ENCODE measurements around the gene GRIP2. TPM values are rescaled to one million over a fixed set of nuclear protein-coding genes. Genes with fewer than 3 reads are reported as not detected.

GRIP2 gene
- total and polyA plus RNA-seq, 9 of the 15 experiments (the other 6 are each of a cell fraction or from before 2014, with no cell fraction given): 0.01 TPM; not detected in 7

- TF ChIP-seq RAD51 (IDR thresholded peaks at IDR 0.05; ENCODE audit: borderline replicate concordance, low read depth): peak; percentile 71
- peak; percentile 9 for TF ChIP-seq FOS (IDR thresholded peaks at IDR 0.05; ENCODE audit: extremely low read depth, insufficient read length)
- no peak for TF ChIP-seq PHTF2 (CRISPR knock-in tag; IDR thresholded peaks at IDR 0.05)
- no peak for TF ChIP-seq ZNF175 (CRISPR knock-in tag; IDR thresholded peaks at IDR 0.05; ENCODE audit: low read depth)
- peak; percentile 74 for TF ChIP-seq USF1 (CRISPR knock-in tag; IDR thresholded peaks at IDR 0.05)
- no peak for TF ChIP-seq NCOA2 (IDR thresholded peaks at IDR 0.05; ENCODE audit: partially characterized antibody in 2 of 2)
- no peak for TF ChIP-seq DNMT1 (IDR thresholded peaks at IDR 0.05)
- TF ChIP-seq RBM14 (IDR thresholded peaks at IDR 0.05; ENCODE audit: borderline replicate concordance, insufficient read depth, low read depth, low read length): no peak
- no peak for TF ChIP-seq PTBP1 (IDR thresholded peaks at IDR 0.05; ENCODE audit: low read depth, low read length)
- no peak for TF ChIP-seq ZBTB40 (IDR thresholded peaks at IDR 0.05)
- TF ChIP-seq ZBTB40 (CRISPR knock-in tag; IDR thresholded peaks at IDR 0.05): no peak
- no peak for TF ChIP-seq ZNF57 (CRISPR knock-in tag; IDR thresholded peaks at IDR 0.05)
- TF ChIP-seq FOXK1 (CRISPR knock-in tag; IDR thresholded peaks at IDR 0.05; ENCODE audit: borderline replicate concordance): no peak
- TF ChIP-seq HDAC6 (IDR thresholded peaks at IDR 0.05; ENCODE audit: low read depth, low read length): no peak
- peak; percentile 68 for TF ChIP-seq USF2 (CRISPR knock-in tag; IDR thresholded peaks at IDR 0.05)
- TF ChIP-seq TEAD1 (CRISPR knock-in tag; IDR thresholded peaks at IDR 0.05): no peak
- no peak for TF ChIP-seq ETV6 (IDR thresholded peaks at IDR 0.05; ENCODE audit: borderline replicate concordance in 1 of 2, low read depth in 2 of 2, low read length in 1 of 2)
- TF ChIP-seq ETV6 (CRISPR knock-in tag; IDR thresholded peaks at IDR 0.05; ENCODE audit: borderline replicate concordance): no peak
These were observed 41.3 kb upstream of the GRIP2 start (continued) for GRCh38 chr3:14581334-14582044.

Data from K562 (cell line).